Testis (tissue), 3 donors: ENCODE results near the gene SIN3B. TPM values are rescaled to one million over a fixed set of nuclear protein-coding genes. Genes with fewer than 3 reads are reported as not detected.

Source experiments
- DNase-seq: peaks from one replicate; pipeline ENCODE4 v3.0.0-alpha.2; 2019
- H3K27ac ChIP-seq, 2 donors: fragments of 200-600 bp; sonication (generic); one replicate each; pipeline ENCODE4 v1.5.1; 2019
- H3K27me3 ChIP-seq: fragments of 200-600 bp; sonication (generic); one replicate; pipeline ENCODE4 v1.5.1; 2019
- H3K36me3 ChIP-seq: fragments of 200-600 bp; sonication (generic); one replicate; pipeline ENCODE4 v1.5.1; 2017; ENCODE audit warnings: low read depth; ENCODE audit errors: missing control alignments
- H3K4me1 ChIP-seq: fragments of 200-600 bp; sonication (generic); one replicate; pipeline ENCODE4 v1.5.1; 2019
- H3K4me3 ChIP-seq, 2 donors: fragments of 200-600 bp; sonication (generic); one replicate each; pipeline ENCODE4 v1.5.1; 2017 to 2019
- H3K9me3 ChIP-seq: fragments of 200-600 bp; sonication (generic); one replicate; pipeline ENCODE4 v1.5.1; 2017
- POLR2A ChIP-seq: fragments of 450-650 bp; IDR thresholded peaks from one replicate; pipeline ENCODE4 v1.6.1; 2017; ENCODE audit warnings: antibody characterized with exemption, mild to moderate bottlenecking, moderate library complexity
- WGBS, 2 donors: methylation state at CpG; one replicate each; pipeline ENCODE4 v1.1.5; 2018; 5-methylcytosine and 5-hydroxymethylcytosine counted together
- intact Hi-C: fragments of 100-400 bp; cut with DNase I; formaldehyde crosslinking; loops from one replicate; pipeline ENCODE4 v1.15.1; 2023; ENCODE audit warnings: low total_unique reads
- polyA plus RNA-seq: library from polyadenylated mRNA; stranded (reverse); fragments of 350-450 nt; fragmentation: Illumina TruSeq; extraction: RNeasy Lipid Tissue Mini Kit (QIAGEN cat#74804); gene quantifications from one replicate; pipeline ENCODE4 v1.2.3, GENCODE V29; 2014; ENCODE audit warnings: low read depth, low replicate concordance; ENCODE audit not compliant: insufficient read depth
- total RNA-seq, 2 donors: library from RNA; depleted of rRNA; stranded (reverse); fragments of >200 nt; gene quantifications; one replicate each; pipeline ENCODE4 v1.2.3, GENCODE V29; 2016
- TF ChIP-seq, protein P1 (sequence below), 3 experiments: fragments of 450-650 bp in 2 of 3; fragments of 200-600 bp in 1 of 3; sonication (generic) in 1 of 3; IDR thresholded peaks; one replicate each; pipeline ENCODE4 v1.5.1; 2016 to 2019; ENCODE audit warnings: antibody characterized with exemption in 3 of 3, mild to moderate bottlenecking in 2 of 3, moderate library complexity in 1 of 3

The SIN3B gene
- total and polyA plus RNA-seq, 3 donors from 2014 or later, result 70.6 to 283 (median 231) TPM

DNA sequence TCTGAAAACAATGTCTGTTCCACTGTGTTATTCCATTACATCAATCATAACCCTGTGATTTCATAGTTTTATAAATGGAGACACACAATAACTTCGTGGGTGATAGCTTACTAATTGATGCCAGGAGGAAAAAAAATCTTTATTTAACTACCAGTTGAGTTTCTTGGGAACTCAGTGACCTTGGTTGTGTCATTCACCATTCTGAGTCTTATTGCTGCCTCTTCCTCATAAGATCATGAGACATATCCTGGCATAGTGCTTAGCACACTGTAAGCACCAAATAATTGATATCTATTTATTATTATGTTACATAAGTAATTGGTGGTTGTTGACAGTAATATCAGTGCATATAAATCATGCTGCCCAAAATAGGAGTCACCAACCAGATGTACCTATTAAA lies 39.1 kb upstream of the SIN3B start:
- Histone ChIP-seq H3K4me3 (no peak overlapping the region), H3K27me3 (no peaks in the 10 kb centered on the region), H3K4me1 (no peaks in the 10 kb centered on the region), H3K9me3 (no peaks in the 10 kb centered on the region), H3K36me3 (no peaks in the 10 kb centered on the region), H3K27ac (no peak overlapping the region)
- DNase-seq, result no peak
- WGBS, 2 donors, result 62 to 67% methylated on average over 1 of the region's 1 CpG
- TF ChIP-seq POLR2A, result no peak
- TF ChIP-seq, protein P1, sequence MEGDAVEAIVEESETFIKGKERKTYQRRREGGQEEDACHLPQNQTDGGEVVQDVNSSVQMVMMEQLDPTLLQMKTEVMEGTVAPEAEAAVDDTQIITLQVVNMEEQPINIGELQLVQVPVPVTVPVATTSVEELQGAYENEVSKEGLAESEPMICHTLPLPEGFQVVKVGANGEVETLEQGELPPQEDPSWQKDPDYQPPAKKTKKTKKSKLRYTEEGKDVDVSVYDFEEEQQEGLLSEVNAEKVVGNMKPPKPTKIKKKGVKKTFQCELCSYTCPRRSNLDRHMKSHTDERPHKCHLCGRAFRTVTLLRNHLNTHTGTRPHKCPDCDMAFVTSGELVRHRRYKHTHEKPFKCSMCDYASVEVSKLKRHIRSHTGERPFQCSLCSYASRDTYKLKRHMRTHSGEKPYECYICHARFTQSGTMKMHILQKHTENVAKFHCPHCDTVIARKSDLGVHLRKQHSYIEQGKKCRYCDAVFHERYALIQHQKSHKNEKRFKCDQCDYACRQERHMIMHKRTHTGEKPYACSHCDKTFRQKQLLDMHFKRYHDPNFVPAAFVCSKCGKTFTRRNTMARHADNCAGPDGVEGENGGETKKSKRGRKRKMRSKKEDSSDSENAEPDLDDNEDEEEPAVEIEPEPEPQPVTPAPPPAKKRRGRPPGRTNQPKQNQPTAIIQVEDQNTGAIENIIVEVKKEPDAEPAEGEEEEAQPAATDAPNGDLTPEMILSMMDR (IDR thresholded peaks at IDR 0.05), result no peak
- intact Hi-C loops, result no loop called here

DNA sequence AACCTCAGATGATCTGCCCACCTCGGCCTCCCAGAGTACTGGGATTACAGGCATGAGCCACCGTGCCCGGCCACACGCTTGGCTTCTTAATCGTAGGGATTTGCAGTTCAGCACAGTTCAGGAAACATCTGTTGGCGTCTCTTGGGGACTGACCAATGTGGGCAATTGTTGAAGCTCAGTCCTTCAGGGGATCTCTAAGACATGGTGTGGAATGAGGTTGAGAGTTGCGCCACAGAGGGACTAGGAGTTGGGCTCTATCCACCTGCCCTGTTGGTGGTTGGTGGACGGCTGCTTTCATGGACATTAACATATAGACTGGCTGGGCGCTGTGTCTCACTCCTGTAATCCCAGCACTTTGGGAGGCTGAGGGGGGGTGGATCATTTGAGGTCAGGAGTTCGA lies 37.3 kb upstream of the SIN3B start:
- Histone ChIP-seq H3K27ac (no peak overlapping the region), H3K9me3 (no peaks in the 10 kb centered on the region), H3K4me1 (no peaks in the 10 kb centered on the region), H3K36me3 (no peaks in the 10 kb centered on the region), H3K4me3 (no peak overlapping the region), H3K27me3 (no peaks in the 10 kb centered on the region)
- 86 to 90% methylated on average over 9 to 10 of the region's 10 CpGs for WGBS, 2 donors
- DNase-seq, result no peak
- no peak for TF ChIP-seq POLR2A
- TF ChIP-seq, protein P1 (IDR thresholded peaks at IDR 0.05), result no peak
- intact Hi-C loops, result no loop called here

GRCh38 chr19:16794456-16795441 lies 34.4 kb upstream of the SIN3B start:
- 75 to 78% methylated on average over 17 of the region's 17 CpGs for WGBS, 2 donors
- TF ChIP-seq, protein P1 (IDR thresholded peaks at IDR 0.05), result no peak
- no peak for TF ChIP-seq POLR2A
- no peaks in the 10 kb centered on the region for H3K9me3 ChIP-seq
- H3K36me3 ChIP-seq, result no peaks in the 10 kb centered on the region
- no peaks in the 10 kb centered on the region for H3K27me3 ChIP-seq
- H3K27ac ChIP-seq, result no peak overlapping the region
- DNase-seq, result no peak
- no peak overlapping the region for H3K4me3 ChIP-seq
- intact Hi-C loops, result no loop called here
- H3K4me1 ChIP-seq, result no peaks in the 10 kb centered on the region

GRCh38 chr19:16795731-16796130 lies 33.5 kb upstream of the SIN3B start:
- DNase-seq, result no peak
- Histone ChIP-seq H3K9me3 (no peaks in the 10 kb centered on the region), H3K27ac (no peak overlapping the region), H3K4me3 (no peak overlapping the region), H3K27me3 (no peaks in the 10 kb centered on the region), H3K36me3 (no peaks in the 10 kb centered on the region), H3K4me1 (no peaks in the 10 kb centered on the region)
- intact Hi-C loops, result no loop called here
- TF ChIP-seq, protein P1 (IDR thresholded peaks at IDR 0.05), result no peak
- 68 to 77% methylated on average over 3 of the region's 3 CpGs for WGBS, 2 donors
